GM19035 (cell line): Measurements from ENCODE around the gene RAD51B.

Source experiments
- ATAC-seq: cut with Tn5 transposase; IDR thresholded peaks from one replicate; pipeline ENCODE4 v1.9.1; 2021; ENCODE audit not compliant: unreplicated experiment

The RAD51B gene

GRCh38 chr14:68394118-68394763, 574.7 kb downstream of the RAD51B start:
- ATAC-seq: no peak

GRCh38 chr14:68394764-68395143, 575.2 kb downstream of the RAD51B start:
- ATAC-seq: no peak

- no peak for ATAC-seq
Measured at GRCh38 chr14:68395604-68396003, 576.0 kb downstream of the RAD51B start.

DNA sequence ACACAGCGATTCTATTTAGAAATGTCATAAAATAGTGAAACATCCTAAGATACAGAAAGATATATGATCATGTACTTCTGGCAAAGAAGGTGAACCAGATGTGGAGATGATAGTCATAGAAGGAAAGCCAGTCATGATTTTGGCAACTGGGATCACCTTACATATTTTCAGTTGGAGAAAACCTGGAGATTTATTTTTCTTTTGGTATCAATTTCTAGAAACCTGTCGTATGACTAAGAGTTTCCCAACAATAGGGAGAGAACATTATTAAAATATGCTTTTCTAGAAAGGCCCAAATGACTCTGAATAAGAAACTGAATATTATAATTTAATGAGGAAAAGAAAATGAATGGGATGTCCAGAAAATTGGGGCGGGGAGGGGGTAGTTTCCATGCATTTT, 576.9 kb downstream of the RAD51B start:
- no peak for ATAC-seq

GRCh38 chr14:68397371-68397811, 577.8 kb downstream of the RAD51B start:
- ATAC-seq: no peak

DNA sequence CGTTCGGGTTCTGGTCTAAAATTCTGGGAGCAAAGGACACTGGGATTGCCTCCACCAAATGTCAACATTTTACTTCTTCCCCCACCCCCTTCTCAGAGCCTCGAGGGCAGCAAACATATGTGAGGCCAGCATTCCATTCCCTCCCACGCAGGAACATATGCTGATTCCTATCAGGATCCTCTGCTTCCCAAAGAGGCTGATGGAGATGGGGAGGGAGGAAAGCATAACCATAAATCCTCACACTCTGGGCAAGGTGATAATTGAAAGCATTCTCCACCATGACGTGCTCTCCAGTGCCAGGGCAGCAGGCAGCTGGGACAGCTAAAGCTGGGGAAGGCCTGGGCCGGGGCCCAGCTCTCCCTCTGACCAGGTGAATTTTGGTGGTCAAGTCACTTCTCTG, 578.2 kb downstream of the RAD51B start:
- no peak for ATAC-seq

- no peak for ATAC-seq
Measured at GRCh38 chr14:68398370-68398769, 578.8 kb downstream of the RAD51B start.

DNA sequence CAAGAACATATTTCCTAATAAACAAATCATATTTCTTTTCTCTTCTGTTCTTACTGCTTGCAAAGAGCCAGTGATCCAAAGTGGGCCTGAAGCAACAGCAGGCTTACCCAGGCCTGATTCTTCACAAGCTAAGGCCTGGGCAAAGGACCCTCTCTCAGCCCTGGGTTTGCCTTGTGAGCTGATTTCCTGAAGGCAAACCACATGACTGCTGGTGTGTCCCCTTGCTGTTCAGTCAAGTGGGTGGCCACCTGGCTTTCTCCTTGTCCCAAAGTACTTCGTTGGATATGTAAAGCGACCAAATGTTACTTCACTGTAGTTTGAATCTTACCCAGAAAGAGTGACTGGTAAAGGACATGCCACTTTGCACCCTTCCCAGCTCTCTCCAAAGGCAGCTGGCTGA, 580.4 kb downstream of the RAD51B start:
- no peak for ATAC-seq

DNA sequence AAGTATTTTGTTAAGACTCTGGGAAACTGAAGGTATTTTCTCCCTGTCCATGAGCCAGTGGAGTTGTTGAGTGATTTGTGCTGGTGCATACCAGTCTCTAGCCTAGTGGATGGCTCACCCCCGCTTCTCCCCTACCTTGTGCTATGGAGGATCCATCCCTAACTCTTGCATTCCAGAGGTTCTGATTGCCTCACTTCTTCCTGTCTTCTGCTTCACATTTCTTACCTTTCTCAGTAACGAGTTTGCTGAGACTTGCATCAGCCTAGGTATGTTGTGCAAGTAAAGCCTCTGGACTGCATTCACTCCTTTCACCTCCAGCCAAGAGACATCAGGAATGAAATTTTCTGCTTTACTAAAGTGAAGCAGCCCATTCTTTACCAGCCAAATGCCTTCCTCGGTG, 581.7 kb downstream of the RAD51B start:
- ATAC-seq: no peak

GRCh38 chr14:68401855-68402254, 582.3 kb downstream of the RAD51B start:
- peak; percentile 63 for ATAC-seq

GRCh38 chr14:68402525-68403101, 583.0 kb downstream of the RAD51B start:
- no peak for ATAC-seq

DNA sequence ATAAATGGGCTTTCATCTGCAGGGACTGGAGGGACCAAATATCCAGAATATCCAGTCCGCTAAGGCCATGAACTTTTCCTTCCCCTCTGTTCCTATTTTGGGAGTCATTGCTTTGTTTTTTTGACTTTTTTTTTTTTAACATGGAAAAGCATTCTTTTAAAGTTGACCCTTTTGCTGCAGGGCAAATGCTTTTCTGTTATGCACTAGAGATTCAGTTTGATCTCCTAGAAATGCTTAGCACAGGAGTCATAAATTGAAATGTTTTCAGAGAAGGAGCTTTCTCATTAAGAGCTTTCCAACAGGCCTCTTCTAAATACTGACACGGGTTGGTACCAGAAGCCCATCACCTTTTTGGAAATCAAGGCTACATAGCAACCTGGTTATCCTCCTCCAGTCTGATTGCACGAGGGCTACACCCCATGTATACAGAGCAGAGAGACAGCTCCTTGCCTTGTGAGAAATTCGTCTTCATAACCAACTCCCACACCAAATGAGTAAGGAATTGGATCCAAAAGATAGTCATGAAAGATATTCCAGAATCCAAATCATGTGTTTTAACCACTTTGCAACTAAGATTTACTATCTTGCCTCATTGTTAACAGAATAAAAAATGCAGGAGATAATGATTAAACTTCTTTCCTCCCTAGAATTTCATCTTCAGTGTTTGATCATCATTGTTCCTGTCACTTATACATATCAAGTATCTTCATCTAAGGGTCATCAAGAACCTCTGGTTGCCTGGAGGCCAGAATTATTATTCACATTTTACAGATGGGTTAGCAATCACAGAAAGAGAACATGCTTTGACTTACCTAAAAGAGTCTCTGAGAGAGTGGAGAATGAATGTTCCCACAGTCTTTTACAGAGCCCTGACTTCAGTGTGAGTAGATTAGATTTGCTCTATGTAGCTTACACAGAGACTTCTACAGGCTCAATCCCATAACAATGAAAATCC, 583.9 kb downstream of the RAD51B start:
- no peak for ATAC-seq

GRCh38 chr14:68404146-68404527, 584.6 kb downstream of the RAD51B start:
- no peak for ATAC-seq

DNA sequence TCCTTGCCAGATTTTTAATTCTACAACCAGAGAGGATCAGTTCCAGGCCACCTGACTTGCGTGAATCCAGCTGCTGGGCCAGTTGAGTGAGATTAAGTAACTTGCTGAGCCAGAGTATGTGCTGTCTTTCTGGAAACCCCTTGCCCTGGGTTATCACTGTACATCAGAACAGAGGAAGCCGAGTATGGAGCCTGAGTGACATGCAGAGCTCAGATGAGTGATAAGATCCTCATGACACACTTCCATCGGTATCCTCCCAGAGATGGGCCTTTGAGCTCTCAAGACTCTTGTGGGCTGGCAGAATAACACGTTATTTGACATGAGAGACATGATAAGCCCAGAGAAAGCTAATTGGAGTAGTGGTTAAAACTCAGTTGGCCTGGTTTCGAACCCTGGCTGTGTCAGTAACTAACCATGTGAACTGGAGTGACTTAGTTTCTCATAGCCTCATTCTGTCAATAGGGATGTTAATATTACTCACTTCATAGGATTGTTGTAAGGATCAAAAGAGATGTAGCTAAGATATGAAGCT, 585.1 kb downstream of the RAD51B start:
- ATAC-seq: no peak

DNA sequence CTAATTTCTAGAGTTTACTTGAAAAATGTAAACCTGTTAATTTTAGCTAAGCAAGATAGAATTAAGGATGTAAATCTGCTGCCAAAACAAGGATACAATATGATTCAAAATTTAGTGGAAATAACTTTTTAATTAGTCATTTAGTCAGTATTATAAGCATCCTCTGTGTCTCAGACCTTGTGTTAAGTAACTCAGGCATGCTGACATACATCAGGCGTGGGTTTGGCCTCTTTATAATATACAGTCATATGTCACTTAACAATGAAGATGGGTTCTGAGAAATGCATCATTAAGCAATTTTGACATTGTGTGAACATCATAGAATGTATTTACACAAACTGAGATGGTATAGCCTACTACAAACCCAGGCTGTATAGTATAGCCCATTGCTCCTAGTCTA, 586.4 kb downstream of the RAD51B start:
- ATAC-seq: no peak

GRCh38 chr14:68407285-68407684, 587.7 kb downstream of the RAD51B start:
- no peak for ATAC-seq

DNA sequence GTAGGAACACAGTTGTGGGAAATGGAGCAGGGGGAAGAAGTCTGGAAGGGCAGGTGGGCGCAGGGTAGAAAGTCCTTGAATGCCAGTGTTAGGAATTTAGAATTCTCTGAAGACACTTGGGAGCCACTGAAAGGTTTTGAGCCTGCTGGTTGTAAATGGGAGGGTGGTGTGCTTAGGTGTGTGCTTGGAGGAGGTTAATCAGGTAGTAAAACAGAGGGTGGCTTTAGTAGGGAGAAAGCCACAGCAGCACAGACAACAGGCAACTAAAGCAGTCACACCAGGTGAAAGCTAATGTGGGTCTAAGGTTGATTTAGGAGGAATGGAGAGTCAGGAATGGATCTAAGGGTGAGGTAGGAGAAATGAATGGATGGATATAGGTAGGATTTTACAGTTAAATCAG, 588.2 kb downstream of the RAD51B start:
- no peak for ATAC-seq

DNA sequence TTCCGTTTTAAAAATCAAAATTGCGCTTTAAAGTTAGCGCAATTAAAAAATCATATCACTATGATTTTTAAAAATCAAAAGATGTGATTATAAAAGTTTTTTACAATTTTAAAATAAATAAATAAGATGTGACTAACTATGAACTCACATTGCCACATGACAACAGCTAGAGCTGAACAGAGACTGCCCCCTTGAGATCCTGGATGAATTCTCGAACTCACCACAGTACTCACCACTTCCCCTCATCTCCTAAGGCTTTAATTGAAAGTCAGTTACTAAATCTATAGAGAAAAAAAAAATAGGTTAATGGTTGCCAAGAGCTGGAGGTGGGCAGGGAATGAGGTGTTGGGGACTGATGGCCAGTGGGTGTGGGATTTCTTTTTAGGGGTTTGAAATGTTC, 589.1 kb downstream of the RAD51B start:
- ATAC-seq: no peak

DNA sequence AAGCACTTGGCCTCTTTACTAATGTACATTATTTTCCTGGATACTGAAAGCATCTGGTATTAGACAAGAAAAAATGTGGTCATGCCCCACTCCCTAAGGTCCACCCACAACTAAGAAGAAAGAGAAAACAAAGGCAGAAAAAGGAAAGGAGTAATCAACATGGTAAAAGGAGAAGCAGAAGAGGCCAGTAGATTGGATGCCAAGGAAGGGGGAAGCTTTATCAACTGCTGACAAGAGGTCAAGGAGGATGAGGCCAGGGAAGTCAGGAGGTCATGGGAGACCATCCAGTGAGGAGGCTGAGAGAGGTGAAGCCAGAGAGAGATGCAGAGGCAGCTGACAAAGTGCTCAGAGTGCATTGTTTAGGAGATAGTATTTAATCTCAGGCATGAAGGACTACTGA, 589.8 kb downstream of the RAD51B start:
- no peak for ATAC-seq

DNA sequence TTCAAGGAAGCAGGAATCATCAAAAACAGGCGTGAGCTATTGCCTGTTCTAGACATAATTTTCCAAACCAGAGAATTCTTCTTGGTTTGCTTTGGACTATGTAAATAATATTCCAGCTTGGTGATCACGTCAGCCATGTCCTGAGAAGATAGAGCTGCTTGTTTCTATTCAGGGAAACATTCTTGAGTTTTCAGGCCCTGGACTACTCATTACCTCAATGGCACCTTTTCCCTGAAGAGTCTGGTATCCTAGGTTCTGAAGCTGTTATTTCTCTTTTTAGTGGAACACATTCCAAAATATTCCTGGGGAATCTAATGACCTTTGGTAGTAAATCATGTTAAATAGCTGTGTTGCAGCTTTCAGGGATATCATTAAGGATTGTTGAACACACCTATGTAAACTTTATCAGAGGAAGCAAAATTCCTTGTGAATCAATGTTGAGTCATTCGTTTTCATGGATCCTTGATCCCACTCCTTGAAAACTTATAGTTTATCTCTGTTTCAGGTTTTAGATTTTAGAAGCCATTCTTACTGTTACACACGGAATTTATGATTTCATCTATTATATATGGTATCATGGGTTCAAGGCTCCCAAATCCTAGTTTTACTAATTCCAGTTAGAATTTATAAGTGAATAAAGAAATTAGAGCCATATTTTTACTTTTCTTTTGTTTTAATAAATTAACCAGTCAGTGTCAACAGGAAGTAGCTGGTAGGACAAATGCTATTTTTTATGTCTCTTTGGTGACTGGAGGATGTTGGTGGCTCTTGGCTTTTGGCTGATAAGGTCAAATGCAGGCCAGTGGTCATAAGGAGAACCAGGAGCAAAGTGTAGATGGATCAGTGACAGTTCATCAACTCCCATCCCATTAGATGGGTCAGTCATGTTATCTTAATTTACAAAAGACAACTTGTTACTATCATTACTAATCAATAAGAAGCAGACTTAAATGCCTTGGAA, 593.2 kb downstream of the RAD51B start:
- ATAC-seq: no peak

- no peak for ATAC-seq
Measured at GRCh38 chr14:68413509-68413908, 593.9 kb downstream of the RAD51B start.
